ENCODE data around the gene GAN.
"Not testable (repeated sequence)": the region's sequence is repeated elsewhere in the genome, so short reads cannot be mapped to it uniquely, and the experiment has no call there.

Gene GAN

GRCh38 chr16:81403208-81403600, 88.4 kb downstream of the GAN start:
- DNase-seq, result no peak

- DNase-seq, result peak; percentile 83
These were observed 89.0 kb downstream of the GAN start for GRCh38 chr16:81403601-81404391.

- not testable (repeated sequence) for DNase-seq
These were observed 90.2 kb downstream of the GAN start for GRCh38 chr16:81405002-81405401.

GRCh38 chr16:81405702-81406113, 90.9 kb downstream of the GAN start:
- DNase-seq, result no peak

- no peak for DNase-seq
These were observed 93.7 kb downstream of the GAN start for GRCh38 chr16:81408409-81408950.

GRCh38 chr16:81409016-81409556, 94.3 kb downstream of the GAN start:
- no peak for DNase-seq

GRCh38 chr16:81410643-81411293, 96.0 kb downstream of the GAN start:
- no peak for DNase-seq

GRCh38 chr16:81413245-81413990, 98.7 kb downstream of the GAN start:
- DNase-seq, result no peak

GRCh38 chr16:81415751-81416150, 101.0 kb downstream of the GAN start:
- no peak for DNase-seq

GRCh38 chr16:81416749-81417148, 102.0 kb downstream of the GAN start:
- DNase-seq, result no peak

GRCh38 chr16:81417210-81417609, 102.4 kb downstream of the GAN start:
- DNase-seq, result no peak

- DNase-seq, result no peak
These were observed 105.0 kb downstream of the GAN start for GRCh38 chr16:81419806-81420205.

GRCh38 chr16:81421126-81421525, 106.4 kb downstream of the GAN start:
- no peak for DNase-seq

GRCh38 chr16:81421536-81421935, 106.8 kb downstream of the GAN start:
- DNase-seq, result no peak

GRCh38 chr16:81422153-81422552, 107.4 kb downstream of the GAN start:
- not testable (repeated sequence) for DNase-seq

GRCh38 chr16:81424771-81425170, 110.0 kb downstream of the GAN start:
- peak; percentile 71 for DNase-seq

- no peak for DNase-seq
These were observed 112.5 kb downstream of the GAN start for GRCh38 chr16:81427219-81427618.

- DNase-seq, result no peak
These were observed 114.3 kb downstream of the GAN start for GRCh38 chr16:81429045-81429521.

- DNase-seq, result no peak
These were observed 117.0 kb downstream of the GAN start for GRCh38 chr16:81431554-81432353.

GRCh38 chr16:81432937-81433557, 118.3 kb downstream of the GAN start:
- DNase-seq, result no peak

GRCh38 chr16:81435103-81435502, 120.3 kb downstream of the GAN start:
- no peak for DNase-seq

- DNase-seq, result no peak
These were observed 120.8 kb downstream of the GAN start for GRCh38 chr16:81435567-81435966.
